SK-N-SH (cell line): ENCODE data around the gene GALNS.

ENCODE experiments used
- GATA2 ChIP-seq: sonication (generic); formaldehyde crosslinking; IDR thresholded peaks from 2 replicates; pipeline ENCODE4 v1.5.0; 2020; ENCODE audit warnings: mild to moderate bottlenecking, missing genetic modification reagents
- POLR2AphosphoS5 ChIP-seq: IDR thresholded peaks from 2 replicates; pipeline ENCODE4 v1.6.1; 2012; ENCODE audit warnings: low read depth, low read length
- RAD21 ChIP-seq: IDR thresholded peaks from 2 replicates; pipeline ENCODE4 v1.6.1; 2012; ENCODE audit warnings: mild to moderate bottlenecking, low read length
- REST ChIP-seq: IDR thresholded peaks from 2 replicates; pipeline ENCODE4 v1.6.1; 2012; ENCODE audit warnings: mild to moderate bottlenecking, low read depth, low read length, moderate library complexity
- TEAD4 ChIP-seq: IDR thresholded peaks from 2 replicates; pipeline ENCODE4 v1.4.0; 2012; ENCODE audit warnings: mild to moderate bottlenecking, borderline replicate concordance; ENCODE audit not compliant: insufficient read depth
- TF ChIP-seq, protein P1 (sequence below): fragments of 200-600 bp; sonication (generic); IDR thresholded peaks from 2 replicates; pipeline ENCODE4 v1.6.1; 2017; ENCODE audit warnings: antibody characterized with exemption, mild to moderate bottlenecking, moderate library complexity

DNA sequence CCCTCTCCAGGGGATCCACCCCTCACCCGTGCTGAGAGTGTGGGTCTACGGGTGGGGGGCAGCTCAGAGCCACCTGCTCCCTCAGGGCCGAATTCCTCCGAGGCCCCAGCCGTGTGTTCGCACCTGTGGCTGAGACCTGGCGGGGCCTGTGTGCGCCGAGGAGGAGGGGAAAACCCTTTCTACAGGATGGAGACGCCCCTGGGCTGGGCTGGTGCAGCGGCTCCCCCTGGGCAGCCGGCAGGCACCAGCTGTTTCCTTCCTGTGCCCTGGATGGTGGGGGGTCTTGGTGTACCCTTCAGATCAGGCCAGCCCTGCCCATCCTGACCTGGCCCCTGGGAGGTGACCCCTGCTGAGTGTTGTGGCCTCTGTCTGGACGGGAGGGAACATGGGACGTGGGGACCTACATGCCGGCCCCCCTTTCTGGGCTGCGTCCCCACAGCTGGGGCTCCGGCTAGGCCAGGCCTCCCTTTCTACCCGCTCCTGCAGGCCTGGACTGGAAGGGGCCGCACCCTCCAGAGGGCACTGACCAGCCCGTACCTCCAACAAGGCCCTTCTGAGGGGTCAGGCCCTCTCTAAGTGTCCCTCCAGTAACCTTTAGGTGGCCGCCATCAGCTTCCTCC is 38.0 kb upstream of the GALNS start:
- TF ChIP-seq GATA2 (CRISPR knock-in tag) (no peak), POLR2AphosphoS5 (no peak), TEAD4 (no peak), REST (no peak), RAD21 (no peak)
- TF ChIP-seq, protein P1, sequence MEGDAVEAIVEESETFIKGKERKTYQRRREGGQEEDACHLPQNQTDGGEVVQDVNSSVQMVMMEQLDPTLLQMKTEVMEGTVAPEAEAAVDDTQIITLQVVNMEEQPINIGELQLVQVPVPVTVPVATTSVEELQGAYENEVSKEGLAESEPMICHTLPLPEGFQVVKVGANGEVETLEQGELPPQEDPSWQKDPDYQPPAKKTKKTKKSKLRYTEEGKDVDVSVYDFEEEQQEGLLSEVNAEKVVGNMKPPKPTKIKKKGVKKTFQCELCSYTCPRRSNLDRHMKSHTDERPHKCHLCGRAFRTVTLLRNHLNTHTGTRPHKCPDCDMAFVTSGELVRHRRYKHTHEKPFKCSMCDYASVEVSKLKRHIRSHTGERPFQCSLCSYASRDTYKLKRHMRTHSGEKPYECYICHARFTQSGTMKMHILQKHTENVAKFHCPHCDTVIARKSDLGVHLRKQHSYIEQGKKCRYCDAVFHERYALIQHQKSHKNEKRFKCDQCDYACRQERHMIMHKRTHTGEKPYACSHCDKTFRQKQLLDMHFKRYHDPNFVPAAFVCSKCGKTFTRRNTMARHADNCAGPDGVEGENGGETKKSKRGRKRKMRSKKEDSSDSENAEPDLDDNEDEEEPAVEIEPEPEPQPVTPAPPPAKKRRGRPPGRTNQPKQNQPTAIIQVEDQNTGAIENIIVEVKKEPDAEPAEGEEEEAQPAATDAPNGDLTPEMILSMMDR, result no peak
